CD4-positive, alpha-beta T cell treated with Interleukin-10 for 1 hour (primary cell): ENCODE measurements around the gene ANO9.
"Not testable (repeated sequence)": the region's sequence is repeated elsewhere in the genome, so short reads cannot be mapped to it uniquely, and the experiment has no call there.

ENCODE experiments used
- DNase-seq: peaks from one replicate; pipeline ENCODE4 v3.0.0-alpha.2; 2020

The ANO9 gene

GRCh38 chr11:469684-470560 is 28.1 kb upstream of the ANO9 start:
- no peak for DNase-seq

GRCh38 chr11:469026-469683 is 27.3 kb upstream of the ANO9 start:
- not testable (repeated sequence) for DNase-seq

GRCh38 chr11:468493-468892 is 26.7 kb upstream of the ANO9 start:
- DNase-seq = no peak

GRCh38 chr11:468036-468435 is 26.2 kb upstream of the ANO9 start:
- DNase-seq = no peak

GRCh38 chr11:465896-466530 is 24.2 kb upstream of the ANO9 start:
- DNase-seq = no peak

GRCh38 chr11:464316-464715 is 22.5 kb upstream of the ANO9 start:
- no peak for DNase-seq

- DNase-seq = no peak
Measured at GRCh38 chr11:462107-462890, 20.5 kb upstream of the ANO9 start.

- DNase-seq = no peak
Measured at GRCh38 chr11:461626-462025, 19.8 kb upstream of the ANO9 start.

GRCh38 chr11:460331-461199 is 18.8 kb upstream of the ANO9 start:
- DNase-seq = no peak

GRCh38 chr11:459511-460220 is 17.9 kb upstream of the ANO9 start:
- no peak for DNase-seq

GRCh38 chr11:457111-457760 is 15.4 kb upstream of the ANO9 start:
- no peak for DNase-seq

GRCh38 chr11:456533-456932 is 14.7 kb upstream of the ANO9 start:
- DNase-seq = peak; percentile 51

GRCh38 chr11:455566-456147 is 13.8 kb upstream of the ANO9 start:
- DNase-seq = no peak

GRCh38 chr11:454801-455565 is 13.2 kb upstream of the ANO9 start:
- DNase-seq = no peak

- DNase-seq = no peak
Measured at GRCh38 chr11:454043-454442, 12.2 kb upstream of the ANO9 start.

GRCh38 chr11:453564-453963 is 11.8 kb upstream of the ANO9 start:
- DNase-seq = no peak

- no peak for DNase-seq
Measured at GRCh38 chr11:452916-453527, 11.2 kb upstream of the ANO9 start.

GRCh38 chr11:452203-452744 is 10.5 kb upstream of the ANO9 start:
- DNase-seq = no peak

GRCh38 chr11:451738-452137 is 9.9 kb upstream of the ANO9 start:
- DNase-seq = no peak
